ENCODE measurements around the gene STK39. TPM values are rescaled to one million over a fixed set of nuclear protein-coding genes. Genes with fewer than 3 reads are reported as not detected.
A peak's percentile ranks its signal among the peaks of the same experiment; 100 is the strongest.
"Not testable (repeated sequence)": the region's sequence is repeated elsewhere in the genome, so short reads cannot be mapped to it uniquely, and the experiment has no call there.

STK39 gene
- polyA plus RNA-seq, 3 donors: 30.4 to 36.0 (median 34.7) TPM

DNA sequence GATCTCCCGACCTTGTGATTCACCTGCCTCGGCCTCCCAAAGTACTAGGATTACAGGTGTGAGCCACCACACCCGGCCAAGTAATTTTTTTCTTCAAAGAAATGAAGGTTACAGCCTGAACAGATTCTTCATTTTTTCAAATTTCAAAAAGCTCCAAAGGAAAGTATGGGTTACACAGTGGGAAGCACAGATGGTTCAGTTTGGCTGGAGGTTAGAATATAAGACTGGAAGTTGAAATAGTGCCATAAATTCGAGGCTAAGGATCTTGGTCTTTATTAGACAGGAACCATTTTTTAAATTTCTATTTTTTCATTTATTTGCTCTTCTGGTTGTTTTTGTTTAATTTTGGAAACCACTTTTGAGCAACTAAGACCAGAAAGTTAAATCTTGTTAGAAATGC lies 120.0 kb downstream of the STK39 start:
- no peak for DNase-seq (ENCODE audit: extremely low read depth in 1 of 11, low read depth in 9 of 11, low spot score in 4 of 11)

GRCh38 chr2:168122210-168122609 lies 125.2 kb downstream of the STK39 start:
- not testable (repeated sequence) for DNase-seq (ENCODE audit: extremely low read depth in 1 of 11, low read depth in 9 of 11, low spot score in 4 of 11)

DNA sequence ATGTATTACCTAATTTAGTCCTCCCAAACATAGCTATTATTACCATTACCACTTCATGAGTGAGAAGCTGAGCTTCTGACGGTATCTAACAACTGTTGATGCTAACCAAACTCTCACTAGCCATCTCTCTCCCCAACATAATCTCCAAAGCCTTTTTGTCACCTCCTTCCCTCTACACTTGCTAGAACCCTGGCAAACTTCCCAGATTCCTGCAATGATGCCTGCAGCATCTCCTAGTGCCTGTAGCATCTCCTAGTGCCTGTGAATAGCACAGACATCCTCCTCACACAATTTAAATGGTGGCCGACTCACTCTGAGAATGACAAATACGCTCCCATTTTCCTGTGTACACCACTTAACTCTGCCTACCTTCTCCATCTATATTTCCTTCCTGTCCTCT lies 126.7 kb downstream of the STK39 start:
- no peak for DNase-seq (ENCODE audit: extremely low read depth in 1 of 11, low read depth in 9 of 11, low spot score in 4 of 11)

DNA sequence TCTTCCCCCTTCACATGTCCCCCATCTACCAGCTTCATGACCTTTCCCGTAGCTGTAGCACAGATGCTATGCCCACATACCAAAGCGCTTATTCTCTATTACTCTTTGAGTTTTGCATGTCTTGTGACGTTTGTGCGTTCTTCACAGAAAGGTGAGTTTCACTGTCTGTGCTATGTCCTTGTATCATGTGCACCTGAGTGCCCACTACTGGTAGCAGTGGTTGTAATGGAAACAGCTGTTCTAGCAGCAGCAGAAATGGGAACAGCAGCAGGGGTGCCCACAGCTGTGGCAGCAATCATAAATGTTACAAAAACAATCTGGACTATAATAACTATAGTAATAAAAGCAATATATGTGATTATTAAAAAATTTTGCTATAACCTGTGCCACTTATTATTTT lies 127.1 kb downstream of the STK39 start:
- DNase-seq (ENCODE audit: extremely low read depth in 1 of 11, low read depth in 9 of 11, low spot score in 4 of 11): no peak

- peak in 10 of 11 donors; percentile 35 to 73 (median 55) for DNase-seq (ENCODE audit: extremely low read depth in 1 of 11, low read depth in 9 of 11, low spot score in 4 of 11)
These were observed 127.8 kb downstream of the STK39 start for GRCh38 chr2:168119515-168120141.

DNA sequence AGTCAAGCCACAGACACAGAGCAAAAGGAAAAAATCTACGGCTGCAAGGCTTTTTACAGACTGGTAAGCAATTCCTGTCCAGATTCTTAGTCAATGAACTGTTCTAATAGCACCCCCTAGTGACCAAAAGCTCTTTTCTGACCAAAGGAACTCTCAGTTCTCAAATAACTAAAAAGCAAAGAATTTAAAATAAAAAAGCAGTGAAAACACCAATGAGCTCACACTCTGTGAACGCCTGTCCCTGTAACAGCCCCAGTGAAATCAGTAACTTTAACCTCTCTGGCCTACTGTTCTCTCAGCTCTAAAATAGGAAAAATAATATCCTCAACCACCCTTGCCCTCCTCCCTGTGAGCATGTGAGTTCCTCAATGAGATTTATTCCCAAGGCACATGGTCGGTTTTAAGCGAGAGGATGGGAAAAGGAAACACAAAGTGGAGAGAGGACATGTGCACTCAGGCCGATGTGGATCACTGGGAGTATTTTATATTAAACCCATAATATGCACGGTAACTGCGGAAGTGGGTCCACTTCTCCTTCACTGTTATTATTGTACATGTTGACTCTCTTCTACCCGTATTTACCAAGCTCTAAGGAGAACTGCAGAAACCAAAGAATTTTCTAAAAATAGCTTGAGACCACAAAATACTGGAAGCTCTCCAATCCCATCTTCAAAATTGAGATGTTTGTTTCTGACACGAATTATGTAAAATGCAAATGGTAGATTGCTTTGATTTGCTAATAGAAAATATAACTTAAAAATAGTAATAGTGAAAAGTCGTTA lies 128.5 kb downstream of the STK39 start:
- DNase-seq (ENCODE audit: extremely low read depth in 1 of 11, low read depth in 9 of 11, low spot score in 4 of 11): peak; percentile 66 to 84 (median 73)

DNA sequence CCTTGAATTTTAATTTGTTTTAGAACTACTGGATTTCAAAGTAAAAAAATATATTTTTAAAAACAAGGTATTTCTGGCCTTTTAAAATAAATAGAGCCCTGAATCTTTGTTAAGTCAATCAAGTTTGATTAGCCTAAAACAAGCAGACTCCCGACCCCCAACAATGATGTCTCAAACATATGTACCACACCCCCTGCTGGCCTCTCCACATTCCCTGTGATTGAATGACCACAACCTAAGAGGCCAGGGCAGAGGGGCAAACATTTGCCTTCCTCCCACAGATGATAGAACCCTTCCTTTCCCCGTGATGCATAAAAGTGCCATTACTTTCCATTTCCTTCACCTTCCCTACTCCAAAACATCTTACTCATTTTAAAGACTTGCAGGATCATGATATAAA lies 130.9 kb downstream of the STK39 start:
- no peak for DNase-seq (ENCODE audit: extremely low read depth in 1 of 11, low read depth in 9 of 11, low spot score in 4 of 11)

- no peak for DNase-seq (ENCODE audit: extremely low read depth in 1 of 11, low read depth in 9 of 11, low spot score in 4 of 11)
These were observed 132.8 kb downstream of the STK39 start for GRCh38 chr2:168114619-168115018.

GRCh38 chr2:168114040-168114439 lies 133.4 kb downstream of the STK39 start:
- no peak for DNase-seq (ENCODE audit: extremely low read depth in 1 of 11, low read depth in 9 of 11, low spot score in 4 of 11)

DNA sequence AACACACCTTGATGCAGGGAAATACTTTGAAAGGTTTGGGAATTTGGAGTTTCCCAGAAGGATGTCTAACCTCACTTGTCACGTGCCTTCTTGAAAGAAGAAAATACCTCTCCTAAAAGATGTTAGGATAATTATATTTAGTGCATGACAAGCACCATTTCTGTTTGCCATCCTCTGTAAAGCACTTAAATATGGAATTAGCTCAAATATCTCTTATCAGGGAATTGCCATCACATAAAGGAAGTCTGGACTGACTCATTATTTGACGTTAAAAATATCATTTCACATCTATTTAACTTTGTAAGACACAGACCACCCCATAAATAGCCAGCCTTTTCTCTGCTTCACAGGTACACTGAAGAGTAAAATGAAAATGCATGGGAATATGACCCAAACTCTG lies 140.1 kb downstream of the STK39 start:
- no peak for DNase-seq (ENCODE audit: extremely low read depth in 1 of 11, low read depth in 9 of 11, low spot score in 4 of 11)

GRCh38 chr2:168105127-168105683 lies 142.2 kb downstream of the STK39 start:
- DNase-seq (ENCODE audit: extremely low read depth in 1 of 11, low read depth in 9 of 11, low spot score in 4 of 11): no peak

GRCh38 chr2:168097431-168097830 lies 150.0 kb downstream of the STK39 start:
- DNase-seq (ENCODE audit: extremely low read depth in 1 of 11, low read depth in 9 of 11, low spot score in 4 of 11): peak in 6 of 11 donors; percentile 19 to 53 (median 34)

- no peak for DNase-seq (ENCODE audit: extremely low read depth in 1 of 11, low read depth in 9 of 11, low spot score in 4 of 11)
These were observed 151.2 kb downstream of the STK39 start for GRCh38 chr2:168096158-168096557.

DNA sequence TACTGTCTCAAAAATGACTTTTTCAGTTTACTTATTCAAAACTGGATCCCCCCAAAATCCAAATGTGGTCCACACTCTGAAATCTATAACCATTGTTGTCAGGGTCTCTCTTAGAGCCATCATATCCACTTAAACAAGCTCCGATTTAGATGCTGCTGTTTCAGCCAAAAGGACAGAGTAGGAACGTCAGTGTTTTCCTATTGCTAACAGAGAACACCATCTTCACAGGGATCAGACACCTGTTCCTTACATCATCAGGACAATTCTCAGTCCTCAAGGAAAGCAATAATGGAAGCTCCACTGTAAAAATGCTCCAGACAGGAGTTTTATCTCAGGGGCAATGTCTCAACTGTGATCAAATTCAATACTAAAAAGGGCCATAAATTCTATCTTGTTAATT lies 155.4 kb downstream of the STK39 start:
- DNase-seq (ENCODE audit: extremely low read depth in 1 of 11, low read depth in 9 of 11, low spot score in 4 of 11): no peak

GRCh38 chr2:168090366-168091135 lies 156.8 kb downstream of the STK39 start:
- DNase-seq (ENCODE audit: extremely low read depth in 1 of 11, low read depth in 9 of 11, low spot score in 4 of 11): no peak

GRCh38 chr2:168089200-168089599 lies 158.2 kb downstream of the STK39 start:
- DNase-seq (ENCODE audit: extremely low read depth in 1 of 11, low read depth in 9 of 11, low spot score in 4 of 11): no peak

DNA sequence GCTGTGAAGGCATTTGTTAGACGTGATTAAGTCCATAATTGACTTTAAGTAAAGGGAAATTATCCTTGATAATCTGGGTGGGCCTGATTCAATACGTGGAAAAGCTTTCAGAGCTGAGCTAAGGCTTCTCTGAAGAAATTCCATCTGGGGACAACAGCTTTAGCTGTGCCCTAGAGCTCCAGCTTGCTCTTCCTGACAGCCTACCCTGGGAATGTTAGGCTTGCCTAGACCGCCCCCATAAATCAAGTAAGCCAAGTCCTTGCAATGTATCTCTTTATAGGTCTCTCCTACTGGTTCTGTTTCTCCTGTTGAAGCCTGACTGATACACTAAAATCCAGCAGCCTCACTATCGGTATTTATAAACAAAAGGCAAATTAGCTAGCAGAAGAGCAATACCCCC lies 160.0 kb downstream of the STK39 start:
- DNase-seq (ENCODE audit: extremely low read depth in 1 of 11, low read depth in 9 of 11, low spot score in 4 of 11): peak in 6 of 11 donors; percentile 9 to 38 (median 28)

DNA sequence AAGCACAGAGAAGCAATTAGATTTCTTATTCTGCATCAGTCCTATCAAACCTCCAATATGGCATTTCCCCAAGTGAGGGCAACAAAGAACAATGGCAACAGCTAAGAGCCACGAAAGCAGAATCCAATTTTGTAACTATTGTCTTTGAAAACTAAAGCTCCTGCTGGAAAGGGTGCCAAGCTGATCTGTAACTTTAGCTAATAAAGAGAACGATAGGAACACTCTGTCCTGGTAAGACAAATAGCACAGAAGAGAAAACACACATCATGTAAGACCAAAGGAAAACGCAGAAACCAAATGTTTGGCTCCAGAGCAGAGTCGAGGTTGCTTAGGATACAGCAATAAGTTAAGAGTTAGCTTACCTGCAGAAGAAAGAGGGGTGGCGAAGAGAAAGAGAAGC lies 160.5 kb downstream of the STK39 start:
- DNase-seq (ENCODE audit: extremely low read depth in 1 of 11, low read depth in 9 of 11, low spot score in 4 of 11): no peak

DNA sequence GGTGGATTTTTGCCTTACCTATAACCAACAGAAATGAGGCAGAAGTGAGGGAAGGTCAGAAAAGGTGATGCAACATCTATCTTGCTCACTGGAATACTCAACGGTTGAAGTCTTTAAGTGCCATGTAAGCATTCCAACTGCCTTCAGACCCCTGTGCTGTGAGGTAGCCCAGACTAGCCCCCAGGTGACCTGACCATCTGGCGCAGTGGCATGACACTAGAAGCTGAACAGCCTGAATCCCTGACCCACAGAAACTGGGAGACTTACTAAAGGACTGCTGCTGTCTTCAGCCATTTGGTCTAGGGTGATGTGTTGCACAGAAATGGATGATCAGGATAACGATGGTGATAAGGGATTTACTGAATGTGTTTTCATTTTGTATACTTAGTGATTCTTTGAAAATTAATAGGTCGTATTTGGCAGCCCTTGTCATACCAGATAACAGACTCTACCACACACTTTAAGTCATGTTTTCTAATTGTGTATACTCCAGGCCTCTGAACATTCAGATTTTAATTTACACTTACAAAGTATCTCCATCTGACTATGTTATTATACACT lies 161.5 kb downstream of the STK39 start:
- no peak for DNase-seq (ENCODE audit: extremely low read depth in 1 of 11, low read depth in 9 of 11, low spot score in 4 of 11)

Measured in renal cortex interstitium (tissue), 11 donors.